ENCODE results near the gene PRKCE.
"Not testable (repeated sequence)": the region's sequence is repeated elsewhere in the genome, so short reads cannot be mapped to it uniquely, and the experiment has no call there.

Gene PRKCE

DNA sequence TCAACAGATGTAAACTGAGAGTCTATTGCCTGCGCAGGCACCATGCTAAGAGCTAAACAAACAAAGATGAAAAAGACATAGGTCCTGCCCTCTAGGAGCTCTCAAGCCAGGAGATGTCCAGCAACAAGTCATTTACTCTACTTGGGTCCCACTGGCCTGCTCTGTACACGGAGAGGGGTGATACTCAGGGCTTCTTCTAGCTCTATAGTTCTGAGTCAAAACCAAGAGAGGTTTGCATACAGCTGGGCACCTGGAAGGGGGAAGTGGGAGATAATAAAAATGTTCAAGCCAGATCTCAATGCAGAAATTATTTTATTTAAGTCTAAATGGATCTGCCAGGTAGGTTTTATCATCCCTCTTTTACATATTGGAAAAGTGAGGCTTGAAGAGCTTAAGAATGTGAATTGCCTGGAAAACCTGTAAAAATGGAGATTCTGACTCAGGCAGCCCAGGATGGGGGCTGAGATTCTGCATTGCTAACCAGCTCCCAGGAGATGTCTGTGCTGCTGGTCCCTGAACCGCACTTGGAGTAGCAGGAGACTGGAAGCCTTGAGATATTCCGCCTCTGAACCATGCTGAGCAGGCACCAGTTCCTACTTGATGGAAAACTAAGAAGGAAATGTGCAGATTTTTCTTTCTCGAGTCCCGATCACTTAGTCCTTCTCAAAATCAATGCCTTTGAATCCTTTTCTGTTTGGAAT, 201.1 kb downstream of the PRKCE start:
- no peak overlapping the region for H3K4me3 ChIP-seq (ENCODE audit: low read depth, low read length)

DNA sequence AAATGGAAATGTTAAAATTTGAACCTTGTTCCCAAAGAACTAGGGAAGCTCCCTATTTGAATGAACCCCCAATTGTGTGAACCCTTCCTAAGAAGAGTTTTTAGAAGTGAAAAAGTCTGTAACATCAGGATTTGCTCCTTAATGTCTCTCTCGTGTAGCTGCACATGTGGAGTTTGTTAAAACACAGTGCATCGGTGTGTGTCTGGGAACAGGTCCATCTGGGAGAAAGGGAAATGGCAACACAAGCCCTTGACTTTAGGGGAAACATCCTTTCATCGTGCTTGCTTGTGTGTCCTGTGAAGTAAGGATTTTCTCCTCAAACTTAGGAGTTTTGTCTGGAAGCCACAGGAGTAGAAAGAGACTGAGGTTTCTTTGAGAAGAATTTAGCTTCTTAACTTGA, 203.9 kb downstream of the PRKCE start:
- H3K4me3 ChIP-seq (ENCODE audit: low read depth, low read length), result no peak overlapping the region

DNA sequence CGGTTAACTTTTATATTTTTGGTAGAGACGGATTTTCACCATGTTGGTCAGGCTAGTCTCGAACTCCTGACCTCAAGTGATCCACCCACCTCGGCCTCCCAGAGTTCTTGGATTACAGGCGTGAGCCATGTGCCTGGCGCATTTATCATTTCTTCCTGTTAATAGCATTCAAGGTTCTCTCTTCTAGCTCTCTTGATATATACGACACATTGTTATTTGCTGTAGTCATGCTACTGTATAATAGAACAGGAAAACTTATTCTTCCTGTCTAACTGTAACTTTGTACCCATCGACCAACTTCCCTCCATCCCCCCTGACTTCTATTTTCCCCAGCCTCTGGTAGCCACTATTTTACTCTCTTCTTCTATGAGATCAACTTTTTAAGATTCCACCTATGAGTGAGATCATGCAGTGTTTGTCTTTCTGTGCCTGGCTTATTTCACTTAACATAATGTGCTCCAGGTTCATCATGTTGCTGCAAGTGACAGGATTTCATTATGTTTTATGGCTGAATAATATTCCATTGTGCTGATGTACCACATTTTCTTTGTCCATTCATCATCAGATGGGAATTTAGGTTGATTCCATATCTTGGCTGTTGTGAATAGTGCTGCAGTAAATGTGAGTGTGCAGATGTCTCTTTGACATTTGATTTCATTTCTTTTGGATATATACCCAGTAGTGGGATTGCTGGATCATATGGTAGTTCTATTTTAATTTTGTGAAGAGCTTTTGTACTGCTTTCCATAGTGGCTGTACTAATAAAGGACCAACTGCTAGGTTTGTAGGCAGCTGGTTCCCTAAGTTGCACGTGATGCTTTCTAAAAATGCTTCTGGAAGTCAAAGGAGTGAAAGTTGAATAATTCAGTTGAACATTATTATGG, 205.2 kb downstream of the PRKCE start:
- no peak overlapping the region for H3K4me3 ChIP-seq (ENCODE audit: low read depth, low read length)

DNA sequence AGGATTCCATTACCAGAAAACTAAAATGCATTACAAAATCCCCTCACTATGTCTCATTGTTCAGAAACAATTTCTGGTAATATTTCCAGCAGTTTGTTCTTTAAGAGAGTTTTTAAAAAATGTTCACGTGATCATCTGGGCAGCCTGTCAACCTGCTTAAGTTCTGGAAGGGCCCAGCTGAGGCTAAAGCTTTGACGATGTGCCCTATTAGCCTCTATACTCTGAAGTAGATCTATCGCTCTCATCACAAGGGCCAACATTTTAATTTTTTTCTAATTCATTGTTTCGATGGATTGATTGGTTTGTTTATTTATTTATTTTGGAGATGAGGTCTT, 205.8 kb downstream of the PRKCE start:
- H3K4me3 ChIP-seq (ENCODE audit: low read depth, low read length), result no peak overlapping the region

DNA sequence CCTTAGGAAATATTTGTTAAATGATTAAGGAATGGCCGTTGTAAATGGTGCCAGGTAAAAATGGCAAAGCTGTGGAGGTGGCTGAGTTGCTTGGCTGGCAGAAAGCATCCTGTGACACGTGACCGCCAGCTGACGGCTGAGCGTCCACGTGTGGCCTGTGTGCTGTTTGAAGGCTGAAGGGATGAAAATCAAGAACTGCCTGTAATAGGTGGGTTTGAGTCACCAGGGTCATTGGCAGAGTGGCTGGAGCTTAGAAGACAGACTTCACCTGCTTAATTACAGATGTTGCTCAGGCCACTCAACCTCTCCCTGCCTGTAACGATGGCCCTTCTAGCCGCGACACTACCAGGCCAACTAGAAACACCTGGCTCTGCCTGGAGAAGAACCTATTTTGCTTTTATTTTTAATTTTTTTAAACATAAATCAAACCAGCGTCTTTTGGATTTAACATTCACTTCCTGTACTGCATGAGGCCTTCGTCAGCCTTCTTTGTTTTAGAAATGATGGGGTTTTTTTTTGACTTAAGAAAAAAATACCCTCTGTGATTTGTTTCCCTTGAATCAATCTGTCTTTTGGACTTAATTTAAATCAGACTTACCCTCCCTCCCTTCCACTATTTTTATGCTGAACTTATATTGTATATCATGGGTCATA, 206.5 kb downstream of the PRKCE start:
- H3K4me3 ChIP-seq (ENCODE audit: low read depth, low read length), result no peak overlapping the region

DNA sequence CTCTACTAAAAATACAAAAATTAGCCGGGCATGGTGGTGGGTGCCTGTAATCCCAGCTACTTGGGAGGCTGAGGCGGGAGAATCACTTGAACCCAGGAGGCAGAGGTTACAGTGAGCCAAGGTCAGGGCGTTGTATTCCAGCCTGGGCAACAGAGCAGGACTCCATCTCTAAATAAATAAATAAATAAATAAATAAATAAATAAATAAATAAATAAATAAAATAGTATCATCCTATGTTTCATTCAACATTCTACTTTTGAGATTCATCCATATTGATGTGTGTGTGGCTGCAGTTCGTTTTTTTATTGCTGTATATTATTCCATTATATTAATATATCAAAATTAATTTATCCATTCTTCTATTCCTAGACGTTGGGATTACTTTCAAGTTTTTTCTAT, 207.4 kb downstream of the PRKCE start:
- not testable (repeated sequence) for H3K4me3 ChIP-seq (ENCODE audit: low read depth, low read length)

DNA sequence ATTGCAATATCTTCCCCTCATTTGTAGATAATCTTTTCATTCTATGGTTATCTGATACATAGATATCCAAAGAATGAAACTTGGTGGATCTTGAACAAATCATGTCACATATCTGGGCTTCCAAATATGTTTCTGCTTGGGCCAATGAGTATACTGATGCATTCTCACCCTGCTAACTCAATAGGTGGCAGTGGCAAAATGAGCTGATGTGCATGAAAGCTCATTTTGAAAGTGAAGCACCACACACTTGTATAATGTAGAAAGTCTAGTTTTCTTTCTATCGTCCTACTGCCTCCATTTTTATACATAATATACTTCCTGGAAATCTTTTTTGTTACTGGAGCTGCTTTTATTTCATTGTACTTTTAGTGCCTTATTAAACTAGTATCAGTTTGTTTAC, 208.2 kb downstream of the PRKCE start:
- no peak overlapping the region for H3K4me3 ChIP-seq (ENCODE audit: low read depth, low read length)

DNA sequence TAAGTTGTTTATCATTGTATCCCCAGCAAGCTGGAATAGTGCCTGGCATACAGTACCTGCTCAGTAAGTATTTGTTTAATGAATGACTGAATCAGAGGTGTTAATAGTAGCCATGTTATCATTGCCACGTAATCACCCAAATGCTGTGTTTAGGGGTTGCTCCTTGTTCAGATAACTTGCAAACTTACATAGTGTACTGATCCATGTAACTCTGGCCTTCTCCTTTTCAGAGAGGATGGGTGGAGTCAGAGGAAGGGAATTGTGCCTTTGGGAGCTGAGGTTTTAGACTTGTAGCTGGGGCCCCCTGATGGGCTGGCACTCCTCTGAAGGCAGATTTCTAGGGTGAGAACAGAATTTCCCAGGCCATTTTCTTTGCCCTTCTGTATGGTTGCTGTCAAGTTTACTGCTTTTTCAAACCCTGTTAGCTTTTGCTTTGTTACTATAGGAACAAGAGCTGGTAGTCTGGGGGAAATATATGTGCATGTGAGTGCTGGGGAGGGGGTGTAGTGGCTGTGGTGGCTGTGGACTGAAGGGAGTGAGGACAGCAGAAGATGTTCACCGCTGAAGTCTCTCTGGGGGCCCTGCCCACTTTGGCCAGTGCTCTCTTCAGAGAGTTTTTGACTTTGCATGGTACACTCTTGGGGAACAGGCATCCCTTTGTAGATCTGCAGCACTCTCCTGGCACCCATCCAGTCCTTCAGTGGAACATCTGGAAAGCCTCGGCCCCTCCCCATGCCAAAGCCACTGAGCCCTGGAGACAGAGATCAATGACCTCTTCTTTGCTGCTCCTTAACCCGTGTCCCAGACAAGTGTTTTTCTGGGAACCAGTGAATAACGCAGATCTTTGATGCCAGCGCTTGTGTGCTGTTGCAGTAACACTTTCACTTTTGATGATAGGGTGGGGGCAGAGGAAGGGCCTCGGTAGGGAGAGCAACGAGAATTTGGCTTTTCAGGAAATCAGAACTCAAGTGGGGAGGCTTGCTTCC, 209.0 kb downstream of the PRKCE start:
- H3K4me3 ChIP-seq (ENCODE audit: low read depth, low read length), result no peak overlapping the region

DNA sequence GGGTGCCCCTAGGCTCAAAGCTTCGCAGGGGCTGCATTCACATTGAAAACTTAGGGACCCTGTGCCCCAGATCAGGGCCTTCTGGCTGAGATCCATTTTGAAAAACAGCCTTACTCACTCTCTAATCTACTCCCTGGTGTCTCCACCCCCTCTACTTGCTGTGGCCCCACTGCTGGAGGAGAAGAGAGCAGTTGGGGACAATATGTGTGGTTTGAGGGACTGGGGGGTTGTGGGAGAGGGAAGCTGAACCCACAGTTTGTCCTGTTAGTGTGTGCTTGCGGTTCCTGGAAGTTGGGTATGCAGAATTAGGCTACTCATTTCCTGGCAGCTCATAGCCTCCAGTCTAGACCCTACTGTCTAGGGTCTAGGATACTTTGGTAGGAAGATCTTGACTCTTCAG, 211.4 kb downstream of the PRKCE start:
- H3K4me3 ChIP-seq (ENCODE audit: low read depth, low read length), result no peak overlapping the region

DNA sequence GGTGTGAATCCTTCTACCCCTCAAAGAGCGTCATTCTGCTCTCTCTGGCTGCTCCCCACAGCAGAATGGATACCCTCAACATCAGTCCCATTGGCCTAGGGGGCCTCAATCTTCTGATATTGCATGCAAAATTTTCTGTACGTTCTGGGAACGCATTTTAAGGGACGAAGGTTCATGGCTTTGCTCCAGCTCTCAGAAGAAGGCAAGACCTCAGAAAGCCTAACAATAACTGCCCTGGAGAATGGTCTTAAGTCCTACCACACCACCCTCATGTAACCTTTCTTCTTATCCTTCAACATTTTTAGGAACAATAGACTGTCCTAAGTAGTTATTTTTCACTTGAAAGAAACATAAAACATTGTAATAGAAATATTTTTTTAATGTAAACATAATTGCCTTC, 212.6 kb downstream of the PRKCE start:
- H3K4me3 ChIP-seq (ENCODE audit: low read depth, low read length), result no peak overlapping the region

DNA sequence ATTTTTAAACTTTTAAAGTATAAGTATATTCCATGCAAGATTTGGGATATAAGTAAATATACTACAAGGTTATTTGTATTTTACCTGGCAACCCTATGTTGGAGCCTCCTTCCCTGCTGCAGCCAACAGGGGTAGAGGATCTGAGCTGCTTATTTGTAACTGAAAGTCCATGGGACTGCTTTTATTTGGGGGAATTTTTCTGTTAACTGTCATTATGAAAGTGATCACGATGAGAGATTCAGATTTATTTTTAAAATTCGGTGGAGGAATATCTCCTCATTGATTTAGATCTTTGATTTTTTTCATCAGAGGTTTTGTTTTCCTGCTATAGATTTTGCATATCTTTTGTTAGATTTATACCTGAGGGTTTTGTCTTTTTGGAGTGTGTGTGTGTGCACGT, 215.9 kb downstream of the PRKCE start:
- no peak overlapping the region for H3K4me3 ChIP-seq (ENCODE audit: low read depth, low read length)

DNA sequence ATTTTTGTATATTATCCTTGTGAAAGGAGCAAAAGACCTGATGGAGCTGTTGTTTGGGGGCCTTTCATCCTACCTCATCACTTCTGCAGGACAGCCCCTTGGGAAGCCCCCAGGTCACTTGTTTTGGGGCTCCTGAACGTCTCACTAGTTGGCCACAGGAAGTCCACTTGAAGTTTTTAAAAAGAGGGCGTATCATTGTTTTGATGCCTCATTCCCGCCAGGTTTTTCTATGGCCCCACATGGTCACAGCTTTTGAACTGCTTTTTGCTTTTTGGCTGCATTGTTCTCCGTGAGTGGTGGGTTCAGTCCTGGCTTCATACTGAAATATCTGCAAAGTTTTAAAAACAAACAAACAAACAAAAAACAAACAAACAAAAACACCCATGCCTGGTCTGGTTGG, 216.3 kb downstream of the PRKCE start:
- no peak overlapping the region for H3K4me3 ChIP-seq (ENCODE audit: low read depth, low read length)

DNA sequence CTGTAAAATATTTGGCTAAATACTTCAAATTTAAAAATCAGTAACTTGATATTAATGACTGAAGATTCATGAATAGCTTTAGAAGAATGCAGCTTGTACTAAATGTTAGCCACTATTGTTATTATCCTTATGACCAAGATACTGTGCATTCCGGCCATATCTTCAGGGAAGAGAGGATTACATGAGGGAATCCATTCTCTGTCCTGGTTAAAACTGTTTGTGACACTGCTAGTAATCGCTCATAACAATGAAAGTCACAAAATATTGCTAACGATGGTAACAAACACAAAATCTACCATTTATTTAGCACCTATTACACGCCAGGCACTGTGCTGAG, 217.7 kb downstream of the PRKCE start:
- no peak overlapping the region for H3K4me3 ChIP-seq (ENCODE audit: low read depth, low read length)

DNA sequence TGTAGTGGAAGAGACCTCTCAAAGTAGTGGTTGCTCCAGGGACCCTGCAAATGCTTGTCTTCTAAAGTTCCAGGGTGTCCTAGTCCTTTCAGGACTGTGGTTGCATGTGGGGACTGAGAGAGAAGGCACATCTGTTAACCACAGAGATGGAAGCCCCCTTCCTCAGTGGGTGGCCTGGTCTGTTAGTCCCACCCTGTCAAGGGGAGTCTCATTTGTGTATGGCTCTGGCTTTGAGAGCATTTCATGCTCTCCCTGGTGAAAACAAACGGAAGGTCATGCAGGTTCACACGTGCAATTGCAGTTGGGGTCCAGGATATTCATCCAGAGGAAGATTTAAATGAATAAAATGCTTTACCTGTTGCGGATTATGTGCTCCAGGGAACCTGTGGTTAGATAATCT, 219.6 kb downstream of the PRKCE start:
- no peak overlapping the region for H3K4me3 ChIP-seq (ENCODE audit: low read depth, low read length)

DNA sequence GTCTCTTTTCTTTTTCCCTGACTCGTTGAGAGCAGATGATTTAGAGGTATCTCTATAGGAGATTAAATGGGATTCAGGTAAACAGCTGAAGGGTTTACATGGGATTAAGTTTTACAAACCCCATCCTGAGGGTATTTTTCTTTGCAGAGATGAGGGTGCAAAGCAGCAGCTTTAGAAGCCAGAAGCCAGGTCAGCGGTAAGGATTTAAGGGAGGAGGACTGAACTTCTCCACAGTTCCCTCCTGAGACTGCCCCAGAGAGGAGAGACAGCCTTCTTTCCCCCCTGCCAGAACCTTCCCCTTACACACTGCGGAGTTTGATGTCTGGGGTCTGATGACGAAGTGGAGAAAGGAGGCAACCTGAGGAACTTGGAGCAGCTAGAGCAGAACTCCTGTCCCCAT, 220.1 kb downstream of the PRKCE start:
- no peak overlapping the region for H3K4me3 ChIP-seq (ENCODE audit: low read depth, low read length)

DNA sequence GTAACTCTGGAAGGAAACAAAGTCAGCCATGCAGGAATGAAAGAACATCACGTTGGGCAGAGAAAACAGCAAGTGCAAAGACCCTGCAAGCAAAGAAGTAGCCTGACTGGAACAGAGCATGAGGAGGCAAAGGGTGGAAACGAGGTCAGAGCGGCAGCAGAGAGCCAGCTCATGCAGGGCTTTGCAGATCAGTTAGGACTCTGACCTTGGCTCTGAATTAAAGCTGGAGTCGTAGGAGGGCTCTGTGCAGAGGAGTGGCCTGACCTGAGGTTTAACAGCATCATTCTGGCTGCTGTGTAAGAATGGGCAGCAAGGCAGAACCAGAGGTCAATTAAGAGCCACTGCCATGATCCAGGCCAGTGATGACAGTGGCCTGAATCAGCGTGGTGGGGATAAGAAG, 220.7 kb downstream of the PRKCE start:
- H3K4me3 ChIP-seq (ENCODE audit: low read depth, low read length), result no peak overlapping the region

DNA sequence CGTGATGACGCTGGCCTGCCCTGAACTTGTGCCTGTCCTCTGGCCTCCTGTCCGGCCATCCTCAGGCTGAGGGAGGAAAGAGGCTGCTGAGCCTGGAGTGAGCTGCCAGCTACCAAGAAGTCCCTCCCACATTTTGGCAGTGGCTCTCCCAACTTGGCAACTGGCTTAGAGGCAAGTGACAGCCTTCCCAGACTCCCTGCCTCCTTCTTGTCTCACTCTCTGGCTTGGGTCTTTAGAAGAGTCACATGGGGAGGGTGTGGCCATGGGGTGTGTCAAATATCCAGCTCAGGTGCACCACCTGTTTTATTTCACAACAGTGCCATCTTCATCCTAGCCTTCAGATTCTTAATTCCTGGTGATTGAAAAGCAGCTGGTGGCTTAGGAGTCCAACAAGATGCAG, 222.9 kb downstream of the PRKCE start:
- no peak overlapping the region for H3K4me3 ChIP-seq (ENCODE audit: low read depth, low read length)

DNA sequence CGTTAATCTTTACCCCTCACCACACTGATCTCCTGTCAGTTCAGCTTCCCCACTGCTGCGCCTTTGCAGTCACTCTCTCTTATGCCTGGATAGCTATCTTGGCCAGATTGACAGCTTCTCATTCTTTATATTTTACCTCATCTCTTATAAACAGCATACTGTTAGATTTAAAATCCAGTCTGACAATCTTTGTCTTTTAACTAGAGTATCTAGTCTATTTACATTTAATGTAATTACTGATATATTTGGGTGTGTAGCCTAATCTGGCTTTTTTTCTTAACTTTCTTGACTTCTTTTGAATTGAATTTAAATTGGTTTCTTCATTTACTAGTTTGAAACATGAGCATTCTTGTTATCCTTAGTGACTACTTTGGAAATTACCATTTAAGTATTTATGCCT, 225.1 kb downstream of the PRKCE start:
- H3K4me3 ChIP-seq (ENCODE audit: low read depth, low read length), result no peak overlapping the region

DNA sequence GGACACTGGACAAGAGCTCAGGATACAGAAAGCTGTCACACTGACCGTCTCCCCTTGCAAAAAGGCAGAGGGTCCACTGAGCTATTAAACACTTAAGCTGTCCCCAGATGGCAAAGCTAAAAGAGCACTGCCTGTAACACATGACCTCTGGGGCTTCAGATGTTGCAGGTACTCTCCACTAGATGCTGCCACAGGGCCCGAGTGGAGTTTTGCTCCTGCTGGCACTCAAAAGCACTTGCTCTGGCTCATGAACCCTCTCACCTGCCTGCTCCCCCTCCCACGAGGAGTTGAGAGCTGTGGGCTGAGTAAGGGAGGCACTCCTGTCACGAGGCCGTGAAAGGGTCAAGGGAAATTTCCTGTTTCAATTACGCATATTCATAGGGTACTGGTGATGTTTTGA, 227.9 kb downstream of the PRKCE start:
- H3K4me3 ChIP-seq (ENCODE audit: low read depth, low read length), result no peak overlapping the region

DNA sequence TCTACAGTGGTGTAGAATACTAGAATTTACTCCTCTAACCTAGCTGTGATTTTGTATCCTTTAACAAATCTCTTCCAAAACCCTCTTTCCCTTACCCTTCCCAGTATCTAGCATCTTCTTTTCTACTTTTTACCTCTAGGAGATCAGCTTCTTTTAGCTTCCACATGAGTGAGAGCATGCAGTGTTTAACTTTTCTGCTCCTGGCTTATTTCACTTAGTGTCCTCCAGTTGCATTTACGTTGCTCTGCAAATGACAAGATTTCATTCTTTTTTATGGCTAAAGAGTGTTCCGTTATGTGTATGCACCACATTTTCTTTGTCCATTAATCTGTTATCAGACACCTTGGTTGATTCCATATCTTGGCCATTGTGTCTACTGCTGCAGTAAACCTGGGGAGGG, 228.5 kb downstream of the PRKCE start:
- H3K4me3 ChIP-seq (ENCODE audit: low read depth, low read length), result no peak overlapping the region

DNA sequence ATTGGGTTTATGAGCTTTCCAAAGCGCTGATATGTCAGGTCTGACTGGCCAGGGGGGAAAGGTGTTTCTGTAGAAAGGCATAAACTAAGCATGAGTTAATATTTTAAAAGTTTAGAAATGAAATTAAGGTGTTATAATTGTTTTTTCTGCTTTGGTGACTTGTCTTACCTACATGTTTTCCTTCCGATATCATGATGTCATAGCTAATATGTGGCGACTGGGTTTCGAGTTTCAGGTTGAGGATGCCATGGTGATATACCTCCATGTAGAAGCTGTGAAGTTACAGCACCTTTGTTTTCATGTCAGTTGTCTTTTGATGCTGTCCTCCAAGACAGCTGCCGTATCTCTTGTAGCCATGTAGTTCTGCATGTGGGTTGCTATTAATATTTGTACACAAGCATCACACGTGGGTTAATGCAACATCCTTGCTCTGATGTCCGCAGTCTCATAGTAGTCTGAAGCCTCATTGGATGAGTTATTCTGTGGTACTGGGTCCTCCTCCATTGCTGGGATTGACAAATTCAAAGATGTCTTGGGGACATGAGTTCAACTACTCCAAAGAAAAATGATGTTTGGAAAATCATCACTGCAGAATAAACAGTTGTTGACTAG, 230.6 kb downstream of the PRKCE start:
- no peak overlapping the region for H3K4me3 ChIP-seq (ENCODE audit: low read depth, low read length)
